Glomerular visceral epithelial cell (primary cell): Measurements from ENCODE around the gene MVK.

Experiments
- DNase-seq: peaks from one replicate; pipeline ENCODE4 v3.0.0-alpha.2; 2016; ENCODE audit errors: extremely low spot score

Gene MVK

DNA sequence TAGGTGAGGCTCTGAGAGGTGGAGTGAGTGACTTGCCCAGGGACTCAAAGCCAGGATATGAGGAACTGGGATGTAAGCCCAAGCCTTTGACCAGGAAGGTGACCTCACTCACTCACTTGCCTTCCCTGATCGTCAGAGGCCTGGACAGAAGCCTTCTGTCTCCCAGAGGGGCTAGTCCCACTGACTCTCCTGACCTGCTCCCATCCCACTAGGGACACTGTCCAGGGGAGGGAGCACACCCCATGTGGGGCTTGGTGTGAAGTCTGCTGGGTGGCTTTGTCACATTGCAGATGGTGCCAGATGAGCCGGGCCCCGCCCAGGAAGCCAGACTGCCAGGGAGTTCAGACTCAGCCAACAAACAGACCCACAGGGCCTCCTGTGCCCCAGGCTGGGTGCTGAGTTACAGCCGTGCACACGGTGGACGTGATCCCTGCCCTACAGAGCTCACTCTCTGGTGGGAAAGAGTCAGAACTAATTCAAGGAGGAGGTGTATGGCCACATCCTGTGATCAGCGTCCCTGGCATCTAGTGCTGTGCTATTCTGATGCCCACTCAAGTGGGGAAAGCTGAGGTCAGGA lies 28.6 kb upstream of the MVK start:
- DNase-seq: peak; percentile 60

GRCh38 chr12:109545826-109546225 lies 27.8 kb upstream of the MVK start:
- no peak for DNase-seq

DNA sequence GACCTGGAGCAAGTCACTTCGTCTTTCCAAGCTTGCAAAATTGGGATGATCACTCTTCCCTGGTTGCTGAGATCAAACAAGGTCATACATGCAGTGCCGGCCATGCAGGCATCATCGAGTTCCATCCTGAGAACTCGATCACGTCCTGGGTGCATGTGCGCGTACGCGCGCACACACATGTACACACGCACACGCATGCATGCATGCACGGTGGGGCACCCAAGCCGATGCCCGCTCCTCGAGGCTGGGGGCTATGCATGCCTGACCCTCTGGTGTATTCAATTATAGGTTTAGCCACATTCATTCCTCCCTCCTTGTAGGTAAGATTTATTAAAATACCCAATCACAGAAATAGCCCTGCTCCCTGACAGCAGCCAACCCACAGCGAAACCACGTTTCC lies 26.3 kb upstream of the MVK start:
- DNase-seq: no peak

GRCh38 chr12:109548258-109548657 lies 25.3 kb upstream of the MVK start:
- no peak for DNase-seq

- no peak for DNase-seq
These were observed 23.9 kb upstream of the MVK start for GRCh38 chr12:109549613-109550270.

- no peak for DNase-seq
These were observed 23.3 kb upstream of the MVK start for GRCh38 chr12:109550281-109550680.

DNA sequence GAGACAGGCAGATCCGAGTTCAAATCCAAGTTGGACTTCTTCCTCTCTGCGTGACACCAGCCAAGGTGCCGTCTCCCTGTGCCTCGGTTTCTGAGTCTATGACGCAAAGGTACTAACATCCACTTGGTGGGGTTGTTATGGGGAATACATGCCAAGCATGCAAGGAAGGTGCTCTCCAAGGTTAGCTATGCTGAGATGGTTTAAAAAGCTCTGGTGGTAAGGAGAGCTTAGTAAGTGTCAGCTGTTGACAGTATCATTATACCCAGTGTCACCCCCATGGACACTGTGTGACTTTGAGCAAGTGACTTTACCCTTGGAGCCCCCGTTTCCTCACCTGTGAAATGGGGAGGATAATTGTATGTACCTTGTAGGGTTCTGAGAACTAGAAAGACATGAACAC lies 22.5 kb upstream of the MVK start:
- DNase-seq: no peak

- no peak for DNase-seq
These were observed 20.6 kb upstream of the MVK start for GRCh38 chr12:109552971-109553370.

DNA sequence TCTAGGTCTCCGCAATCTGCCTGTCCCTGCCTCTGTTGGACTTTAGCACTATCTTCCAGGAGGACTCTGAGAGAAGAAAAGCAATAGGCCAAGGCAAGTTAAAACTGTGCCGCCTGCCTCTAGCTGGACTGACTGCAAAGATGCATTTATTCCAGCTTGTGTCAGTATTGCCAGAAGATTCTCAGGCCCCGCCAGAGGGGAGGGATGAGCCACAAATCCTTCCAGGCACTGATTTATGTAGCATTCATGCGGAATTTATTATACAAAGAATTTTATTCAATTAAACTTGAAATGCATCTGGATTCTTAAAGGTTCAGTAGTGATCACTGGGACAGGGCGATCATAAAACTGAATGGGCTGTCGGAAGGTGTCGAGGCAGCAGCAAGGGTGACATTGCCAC lies 20.1 kb upstream of the MVK start:
- peak; percentile 36 for DNase-seq

DNA sequence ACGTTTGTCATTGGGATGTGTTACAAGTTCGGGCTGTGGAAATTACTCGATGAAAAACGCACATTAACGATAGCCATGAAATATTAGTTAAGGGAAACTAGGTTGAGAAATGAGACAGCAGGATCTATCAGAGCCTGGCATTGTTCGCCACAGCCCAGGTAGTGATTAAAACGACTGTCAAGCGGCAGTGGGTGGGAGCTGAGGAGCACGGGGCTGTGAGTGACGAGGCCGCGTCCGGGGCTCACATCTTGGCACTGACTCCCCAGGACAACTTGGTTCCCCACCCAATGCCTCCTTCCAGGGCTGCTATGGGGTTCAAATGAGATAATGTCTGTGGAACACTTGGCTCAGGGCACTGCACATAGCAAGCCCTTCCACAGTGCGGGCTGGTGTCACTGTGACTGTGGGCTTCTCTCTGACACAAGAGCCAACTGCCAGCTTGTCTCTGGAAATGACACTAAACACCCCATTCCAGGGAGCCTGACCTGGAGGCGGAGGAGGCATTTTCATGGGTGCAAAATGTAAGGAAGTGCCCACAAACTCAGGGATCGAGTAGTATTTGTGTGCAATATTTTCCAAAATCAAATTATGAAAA lies 19.6 kb upstream of the MVK start:
- DNase-seq: no peak

- no peak for DNase-seq
These were observed 18.8 kb upstream of the MVK start for GRCh38 chr12:109554761-109555160.

GRCh38 chr12:109555431-109556315 lies 17.9 kb upstream of the MVK start:
- no peak for DNase-seq

GRCh38 chr12:109557200-109557599 lies 16.4 kb upstream of the MVK start:
- no peak for DNase-seq

GRCh38 chr12:109557805-109558204 lies 15.8 kb upstream of the MVK start:
- DNase-seq: no peak

GRCh38 chr12:109558374-109559199 lies 15.0 kb upstream of the MVK start:
- no peak for DNase-seq

GRCh38 chr12:109559200-109559505 lies 14.4 kb upstream of the MVK start:
- no peak for DNase-seq

- no peak for DNase-seq
These were observed 14.0 kb upstream of the MVK start for GRCh38 chr12:109559601-109560000.

GRCh38 chr12:109560867-109561710 lies 12.5 kb upstream of the MVK start:
- DNase-seq: no peak

DNA sequence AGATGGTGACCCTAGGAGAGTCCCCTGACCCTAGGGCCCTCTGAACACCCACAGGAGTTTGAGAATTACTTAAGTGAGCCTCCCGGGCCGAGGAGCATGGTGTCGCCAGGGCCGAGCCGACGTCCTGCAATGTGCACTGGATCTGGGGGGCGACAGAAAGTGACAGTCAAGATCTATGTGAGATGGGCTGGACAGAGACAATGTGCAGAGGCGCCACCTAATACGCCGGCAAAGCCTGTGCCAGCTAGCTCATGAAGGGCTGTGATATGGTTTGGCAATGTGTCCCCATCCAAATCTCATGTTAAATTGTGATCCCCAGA lies 11.9 kb upstream of the MVK start:
- no peak for DNase-seq

GRCh38 chr12:109562871-109563270 lies 10.7 kb upstream of the MVK start:
- no peak for DNase-seq
